HG03439 (cell line): Measurements from ENCODE around the gene SLC38A9.

Source experiments
- ATAC-seq: cut with Tn5 transposase; IDR thresholded peaks from one replicate; pipeline ENCODE4 v1.9.1; 2021; ENCODE audit warnings: mild to moderate bottlenecking, moderate library complexity; ENCODE audit not compliant: unreplicated experiment

SLC38A9 gene

DNA sequence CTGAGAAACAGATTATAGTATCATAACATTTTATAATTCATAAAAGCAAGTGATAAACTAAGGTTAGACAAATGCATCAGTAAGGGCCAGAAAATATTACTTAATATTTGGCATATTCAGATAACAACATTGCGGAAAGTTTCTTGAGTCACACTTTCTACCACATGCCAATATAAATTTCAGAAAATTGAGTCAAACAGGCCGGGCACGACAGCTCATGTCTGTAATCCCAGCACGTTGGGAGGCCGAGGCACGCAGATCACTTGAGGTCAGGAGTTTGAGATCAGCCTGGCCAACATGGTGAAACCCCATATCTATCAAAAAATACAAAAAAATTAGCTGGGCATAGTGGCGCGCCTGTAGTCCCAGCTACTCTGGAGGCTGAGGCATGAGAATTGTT is 47.1 kb downstream of the SLC38A9 start:
- ATAC-seq, result no peak

DNA sequence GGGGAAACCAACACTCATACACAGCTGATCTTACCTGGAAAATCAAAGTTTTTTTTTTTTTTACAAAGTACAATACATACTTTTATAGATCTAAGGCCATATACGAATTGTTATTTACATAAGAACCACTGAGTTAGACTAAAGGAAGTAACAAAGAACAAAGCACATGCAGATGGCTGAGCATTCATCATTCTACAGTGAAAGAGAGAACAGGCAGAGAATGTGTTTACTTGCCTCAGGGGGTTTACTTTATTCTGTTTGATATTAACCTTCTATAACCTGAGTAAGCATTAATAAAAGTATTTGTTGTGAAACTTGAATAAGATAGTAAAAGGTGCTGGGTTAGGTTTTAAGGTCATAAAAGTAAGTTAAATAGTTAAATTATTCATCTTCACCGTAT is 54.7 kb downstream of the SLC38A9 start:
- ATAC-seq, result no peak

DNA sequence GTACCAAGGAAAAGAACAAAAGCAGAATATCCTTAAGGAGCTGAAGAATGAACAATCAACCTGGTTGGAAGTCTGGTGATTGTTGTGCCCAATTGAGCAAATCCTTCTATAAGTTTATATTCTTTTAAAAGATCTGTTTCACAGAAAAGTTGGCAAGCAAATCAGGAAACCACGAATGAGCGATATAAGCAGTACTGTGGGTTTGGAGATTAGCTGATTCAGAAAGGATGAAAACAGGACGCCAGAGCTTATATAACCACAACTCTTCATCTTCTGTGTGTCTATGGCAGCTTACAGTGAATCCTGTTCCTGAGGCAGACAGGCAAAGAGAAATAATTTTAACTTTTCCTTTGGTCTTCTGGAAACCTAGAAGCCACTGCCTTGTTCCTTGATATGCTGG is 61.7 kb downstream of the SLC38A9 start:
- ATAC-seq, result no peak

DNA sequence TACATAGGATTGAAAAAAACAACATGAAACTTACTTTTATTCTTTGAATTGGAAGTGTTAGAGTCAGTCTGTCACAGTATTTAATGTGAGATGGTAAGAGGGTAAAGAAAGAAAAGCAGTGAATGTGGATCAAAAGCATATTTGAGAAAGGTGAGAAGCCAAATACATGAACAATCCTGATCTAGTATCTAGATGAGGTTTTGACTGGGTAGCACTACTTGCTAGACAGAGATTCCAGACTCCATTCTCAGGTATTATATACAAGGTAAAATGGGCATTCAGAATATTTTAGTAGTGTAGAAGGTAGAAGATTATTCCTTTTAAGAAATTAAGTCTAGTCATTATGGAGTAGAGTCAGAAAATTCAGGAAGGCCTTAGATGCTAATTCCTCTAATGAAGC is 62.2 kb downstream of the SLC38A9 start:
- no peak for ATAC-seq

DNA sequence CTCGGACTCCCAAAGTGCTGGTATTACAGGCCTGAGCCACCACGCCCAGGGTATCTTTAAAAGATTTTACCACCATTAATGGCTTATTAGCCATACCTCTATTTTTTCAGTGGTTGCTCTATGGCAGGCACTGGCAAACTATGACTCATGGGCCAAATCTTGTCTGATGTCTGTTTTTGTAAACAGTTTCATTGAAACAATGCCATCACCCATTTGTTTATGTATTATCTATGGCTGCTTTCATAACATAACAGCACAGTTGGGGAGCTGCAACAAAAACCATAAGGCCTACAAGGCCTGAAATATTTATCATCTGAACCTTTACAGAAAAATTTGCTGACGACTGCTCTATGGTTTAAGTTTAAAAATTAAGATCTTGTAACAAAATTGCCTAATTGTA is 66.8 kb downstream of the SLC38A9 start:
- no peak for ATAC-seq

DNA sequence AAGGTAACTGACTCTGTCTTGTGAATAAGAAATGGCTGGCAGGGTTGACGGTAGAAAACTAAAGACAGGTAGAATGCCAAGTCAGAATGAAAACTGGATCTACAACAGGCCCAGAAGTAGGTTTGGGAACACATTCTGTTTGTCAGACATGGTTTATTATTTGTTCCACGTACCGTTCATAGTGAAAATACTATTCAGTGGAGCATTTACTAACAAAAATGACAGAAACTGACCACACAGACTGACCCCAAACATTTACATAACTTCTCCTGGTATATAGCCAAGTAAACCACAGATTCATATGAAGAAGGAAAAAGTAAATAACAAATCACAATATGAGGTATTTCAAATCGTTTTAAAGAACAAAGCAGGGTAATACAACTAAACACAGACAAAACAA is 73.7 kb downstream of the SLC38A9 start:
- ATAC-seq, result no peak

DNA sequence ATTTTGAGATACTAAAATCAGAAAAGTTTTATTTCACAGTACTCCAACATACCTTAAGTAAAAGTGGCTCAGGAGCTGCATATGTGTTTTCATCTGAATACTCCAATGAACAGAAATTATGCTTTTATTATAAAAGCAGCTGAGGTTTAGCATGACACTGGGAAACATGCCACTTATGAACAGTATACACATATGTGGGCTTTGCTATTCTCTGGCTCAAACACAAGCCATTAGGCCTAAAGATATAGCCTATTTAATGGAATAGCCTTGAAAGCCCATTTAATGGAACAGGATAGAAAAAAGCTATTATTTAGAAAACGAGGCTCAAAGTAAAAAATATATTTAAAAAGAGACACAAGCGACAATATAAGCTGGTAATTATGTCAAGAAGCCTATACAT is 74.1 kb downstream of the SLC38A9 start:
- ATAC-seq, result no peak

DNA sequence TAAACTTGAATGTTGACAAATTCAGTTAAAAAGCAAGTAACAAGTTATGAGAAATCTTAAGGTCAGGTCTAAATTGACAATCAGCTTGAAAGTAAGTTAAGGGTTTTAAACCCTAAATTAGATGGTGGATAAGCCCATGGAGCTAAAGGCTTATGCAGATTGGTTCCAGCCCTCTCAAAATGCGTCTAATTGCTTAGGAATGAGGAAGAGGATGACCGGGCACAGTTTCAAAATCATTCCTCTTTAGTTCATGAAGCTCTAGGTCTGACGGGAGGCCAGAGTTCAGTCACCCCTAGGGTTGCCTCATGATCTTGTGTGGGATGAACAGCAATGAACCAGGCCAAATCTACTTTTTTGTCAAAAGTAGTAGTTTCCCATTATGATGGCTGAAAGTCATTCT is 75.4 kb downstream of the SLC38A9 start:
- no peak for ATAC-seq

DNA sequence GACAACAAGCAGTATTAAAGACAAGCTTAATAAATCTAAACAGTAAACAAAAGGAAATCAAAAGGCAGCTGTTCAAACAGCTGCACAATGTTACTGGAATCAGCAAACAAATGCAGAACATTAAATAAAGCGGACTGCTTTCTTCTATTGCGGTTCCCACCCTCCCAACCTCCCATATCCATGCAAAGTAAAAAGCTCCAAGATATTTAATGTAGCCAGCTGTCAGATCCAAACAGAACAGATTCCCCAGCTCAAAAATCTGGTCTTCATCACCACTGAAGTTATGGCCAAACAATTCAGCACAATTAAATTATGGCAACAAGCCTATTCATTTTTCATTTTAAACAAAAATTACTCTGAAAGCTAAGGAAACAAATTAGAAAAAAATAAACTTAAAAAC is 75.9 kb downstream of the SLC38A9 start:
- ATAC-seq, result no peak

DNA sequence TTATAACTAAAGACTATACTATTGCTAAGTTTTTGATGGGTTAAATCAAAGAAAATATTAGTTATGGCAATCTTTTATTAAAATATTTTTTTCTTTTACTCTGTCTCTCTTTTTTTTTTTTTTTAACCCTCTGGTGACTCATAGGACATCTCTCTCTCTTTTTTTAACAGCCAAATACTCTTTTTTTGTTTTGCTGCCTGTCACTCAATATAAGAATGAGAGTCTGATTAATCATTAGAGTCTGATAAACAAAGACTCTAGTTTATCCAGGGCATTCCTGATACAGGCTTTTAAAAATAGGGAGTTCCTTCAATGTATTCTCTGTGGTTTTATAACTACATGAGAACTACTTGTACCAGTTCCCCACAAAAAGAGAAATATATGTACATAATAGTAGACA is 77.3 kb downstream of the SLC38A9 start:
- no peak for ATAC-seq

DNA sequence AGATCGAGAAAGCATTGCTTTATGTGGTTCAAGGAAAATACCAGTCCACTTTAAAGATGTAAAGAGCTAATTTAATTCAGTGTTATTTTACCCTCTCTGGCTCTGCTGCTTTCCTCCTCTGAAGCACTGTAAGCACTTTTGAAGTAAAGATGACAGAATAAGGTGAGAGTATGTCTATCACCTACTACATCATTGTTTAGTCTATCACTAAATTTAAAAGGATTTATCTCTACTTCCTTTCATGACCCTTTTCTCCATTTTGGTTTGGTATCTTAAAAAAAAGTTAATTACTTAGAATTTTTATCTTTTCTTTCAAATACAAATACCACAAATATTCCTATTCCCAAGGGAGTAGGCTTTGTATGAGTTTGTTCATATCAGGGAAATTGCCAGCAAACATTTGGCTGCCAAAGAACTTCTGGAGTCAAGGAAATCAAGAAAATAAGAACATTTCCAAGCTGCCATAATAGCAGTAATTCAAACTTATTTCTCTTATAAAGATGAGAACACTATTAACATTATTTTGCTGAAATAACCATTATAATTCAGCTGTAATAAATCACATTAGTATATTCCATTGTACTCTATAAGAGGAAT is 77.8 kb downstream of the SLC38A9 start:
- ATAC-seq, result no peak

DNA sequence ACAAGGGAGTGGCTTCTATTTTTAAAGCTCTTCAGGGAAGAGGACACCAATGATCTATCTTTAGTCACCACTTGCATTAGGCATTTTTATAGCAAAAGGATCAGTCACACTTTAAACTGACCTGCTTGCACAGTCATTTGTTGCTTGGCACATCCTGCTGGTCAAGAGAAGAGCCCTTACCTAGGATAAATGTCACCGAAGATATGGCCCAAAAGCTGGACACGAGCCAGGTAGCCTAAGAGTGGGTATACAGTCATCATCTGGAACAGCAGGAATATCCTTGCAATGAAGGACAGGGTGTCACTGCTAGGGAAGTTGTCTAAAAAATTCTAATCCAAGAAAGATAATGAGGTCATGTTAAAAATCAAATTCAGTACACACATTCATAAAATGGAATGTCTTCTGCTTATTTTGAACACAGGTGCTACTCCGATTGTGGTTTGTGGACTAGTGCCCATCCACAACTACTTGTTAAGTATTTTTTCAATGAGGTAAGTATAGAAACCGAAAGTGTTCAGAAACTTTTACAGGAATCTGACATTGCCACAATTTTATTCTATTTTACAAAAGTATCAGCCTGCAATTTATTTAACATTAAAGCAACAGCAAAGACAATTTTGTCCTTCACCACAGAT is 78.4 kb downstream of the SLC38A9 start:
- ATAC-seq, result no peak

DNA sequence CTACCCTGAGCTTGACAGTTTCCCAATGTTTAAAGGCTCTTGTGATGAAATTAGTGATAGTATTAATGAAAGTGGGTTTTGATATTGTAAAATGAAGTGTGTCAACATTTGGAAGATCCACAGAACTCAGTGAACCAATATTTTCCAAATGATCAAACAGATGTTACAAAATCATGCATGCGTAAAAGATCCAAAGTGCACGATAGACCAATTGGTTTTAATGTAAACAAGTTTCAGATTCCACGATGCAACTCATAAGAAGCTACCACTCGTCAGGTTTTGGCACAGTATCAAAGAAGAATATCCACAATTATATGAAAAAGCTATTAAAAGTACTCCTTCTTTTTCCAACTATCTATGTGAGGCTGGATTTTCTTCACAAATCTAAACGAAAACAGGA is 82.3 kb downstream of the SLC38A9 start:
- ATAC-seq, result no peak

DNA sequence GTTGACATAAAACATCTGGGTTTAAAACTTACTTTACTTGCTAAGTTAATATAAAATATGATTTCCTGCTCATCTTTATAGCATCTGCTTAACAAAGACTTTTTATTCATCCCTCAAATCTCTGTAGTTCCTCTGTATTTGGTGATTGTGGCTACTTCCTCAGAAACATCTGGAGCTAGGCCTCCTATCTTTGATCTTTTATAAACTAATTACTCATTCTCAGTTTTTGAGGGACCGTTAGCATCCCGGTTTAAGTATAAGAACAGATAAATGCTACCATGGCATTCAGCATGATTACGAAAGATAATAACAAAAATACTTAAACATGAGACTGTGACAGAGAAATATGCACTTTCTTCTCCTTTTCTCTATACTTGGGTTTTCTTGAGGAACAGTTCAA is 85.3 kb downstream of the SLC38A9 start:
- no peak for ATAC-seq

DNA sequence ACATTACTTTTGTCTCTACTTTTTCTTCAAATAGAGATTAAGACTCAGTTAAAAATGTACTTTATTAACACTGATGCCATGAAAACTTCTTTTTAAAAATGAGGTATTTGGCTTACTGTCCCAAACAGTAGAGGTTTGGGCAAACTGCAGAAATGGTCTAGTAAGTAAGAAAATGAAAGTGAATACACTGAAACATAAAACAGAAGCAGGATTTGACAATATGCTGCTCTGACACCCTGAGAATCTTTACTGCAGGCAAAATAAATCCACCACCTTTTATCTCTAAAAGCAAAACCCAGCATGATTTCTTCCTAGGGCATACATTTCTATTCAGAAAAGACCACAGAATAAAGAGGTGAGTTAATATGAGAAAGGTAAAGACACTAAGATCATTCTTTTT is 86.2 kb downstream of the SLC38A9 start:
- ATAC-seq, result no peak

DNA sequence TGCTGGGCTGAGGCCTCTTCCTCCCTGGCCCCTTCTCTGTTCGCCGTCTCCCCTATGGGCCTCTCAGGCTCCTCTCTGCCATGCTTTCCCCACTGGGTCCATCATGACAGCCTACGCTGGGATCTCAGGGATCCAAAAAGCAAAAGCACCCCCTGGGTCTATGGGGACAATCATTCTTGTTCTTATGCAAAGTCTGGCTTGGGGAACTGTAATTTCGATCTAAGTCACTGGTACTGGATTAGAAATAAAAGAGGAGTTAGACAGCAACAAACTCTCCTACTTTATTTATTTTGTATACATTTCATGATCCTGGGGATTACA is 86.6 kb downstream of the SLC38A9 start:
- no peak for ATAC-seq

DNA sequence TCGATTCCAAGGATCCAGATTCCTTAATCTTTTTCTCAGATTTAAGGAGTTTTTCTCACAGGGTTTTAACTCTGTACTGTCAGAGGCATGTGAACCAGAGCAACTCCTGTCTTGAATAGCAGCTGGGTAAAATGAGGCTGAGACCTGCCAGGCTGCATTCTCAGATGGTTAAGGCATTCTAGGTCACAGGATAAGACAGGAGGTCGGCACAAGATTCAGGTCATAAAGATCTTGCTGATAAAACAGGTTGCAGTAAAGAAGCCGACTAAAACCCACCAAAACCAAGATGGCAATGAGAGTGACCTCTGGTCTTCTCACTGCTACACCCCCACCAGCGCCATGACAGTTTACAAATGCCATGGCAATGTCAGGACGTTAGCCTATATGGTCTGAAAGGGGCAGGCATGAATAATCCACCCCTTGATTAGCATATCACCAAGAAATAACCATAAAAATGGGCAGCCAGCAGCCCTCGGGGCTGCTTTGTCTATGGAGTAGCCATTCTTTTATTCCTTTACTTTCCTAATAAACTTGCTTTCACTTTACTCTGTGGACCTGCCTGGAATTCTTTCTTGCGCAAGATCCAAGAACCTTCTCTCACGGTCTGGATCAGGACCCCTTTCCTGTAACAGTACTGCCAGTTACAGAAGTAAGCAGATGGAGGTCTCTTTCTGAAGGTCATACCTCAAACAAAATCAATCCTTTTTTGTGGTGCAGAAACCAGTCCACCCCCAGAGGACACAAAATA is 87.1 kb downstream of the SLC38A9 start:
- ATAC-seq, result no peak

DNA sequence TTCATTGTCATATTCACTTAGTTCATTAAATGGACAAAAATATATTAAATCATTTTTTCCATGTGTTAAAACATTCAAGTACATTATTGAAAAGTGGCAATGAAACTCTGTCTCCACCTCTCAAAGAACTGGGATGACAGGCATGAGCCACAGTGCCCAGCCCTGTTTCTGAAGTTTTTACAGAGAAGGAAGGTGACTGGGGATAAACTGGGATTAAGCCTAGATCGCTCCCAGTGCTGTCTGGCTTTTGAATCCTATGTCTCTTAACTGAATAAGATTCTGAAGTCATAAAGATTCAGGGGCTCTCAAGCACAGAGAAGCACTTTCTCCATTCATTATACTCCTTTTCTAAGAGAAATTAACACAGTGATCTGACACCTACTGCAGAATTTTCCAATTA is 88.3 kb downstream of the SLC38A9 start:
- ATAC-seq, result no peak

DNA sequence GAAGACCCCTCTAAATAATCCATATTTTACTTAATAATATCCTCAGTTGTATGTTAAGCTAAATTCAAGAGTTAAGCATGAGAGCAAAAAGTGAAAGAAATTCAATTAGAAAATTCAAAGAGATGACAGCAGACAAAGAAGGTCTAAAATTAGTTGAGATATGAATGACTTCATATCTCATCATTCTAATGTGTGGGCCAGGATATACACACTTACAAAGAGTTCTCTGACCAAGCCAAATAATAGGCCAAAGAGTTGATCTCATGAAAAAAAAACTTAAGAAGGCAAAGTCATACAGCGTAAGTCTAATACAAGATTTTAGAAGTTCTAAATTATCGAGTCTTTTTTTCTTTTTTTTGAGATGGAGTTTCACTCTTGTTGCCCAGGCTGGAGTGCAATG is 89.7 kb downstream of the SLC38A9 start:
- no peak for ATAC-seq

DNA sequence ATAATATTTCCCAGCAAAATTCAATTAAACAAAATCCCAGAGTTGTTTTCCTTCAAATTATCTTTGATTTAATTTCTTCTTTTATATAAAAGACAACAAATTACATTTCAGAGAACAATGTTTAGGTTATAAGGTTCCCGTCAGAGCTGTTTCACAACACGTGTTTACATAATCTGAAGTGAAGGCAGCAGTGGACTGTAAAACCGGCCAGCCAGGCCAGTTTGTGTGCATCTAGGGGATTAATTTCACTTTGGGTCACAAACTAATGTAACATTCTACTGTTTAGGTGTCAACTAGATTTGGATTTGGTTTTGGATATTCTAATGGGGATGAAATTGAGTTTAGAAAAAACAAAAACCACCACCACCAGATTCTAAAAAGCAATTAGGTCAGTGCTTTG is 90.9 kb downstream of the SLC38A9 start:
- ATAC-seq, result no peak

DNA sequence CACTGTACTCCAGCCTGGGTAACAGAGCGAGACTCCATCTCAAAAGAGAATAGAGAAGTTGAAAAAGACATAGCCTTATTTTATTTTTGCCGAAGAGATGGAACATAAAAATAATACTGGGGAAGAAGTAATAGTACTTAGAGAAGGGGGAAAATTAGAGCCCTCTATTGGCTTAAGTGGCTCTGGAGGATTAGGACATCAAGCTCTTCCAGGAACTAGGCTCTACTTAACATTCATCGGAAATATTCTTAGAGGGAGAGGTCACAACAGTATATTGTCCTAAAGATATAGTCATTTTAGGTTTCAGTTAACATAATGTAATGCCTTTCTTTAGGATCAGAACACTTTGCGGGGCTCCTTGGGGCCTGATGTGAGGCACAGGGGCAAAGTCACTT is 91.4 kb downstream of the SLC38A9 start:
- ATAC-seq, result no peak

DNA sequence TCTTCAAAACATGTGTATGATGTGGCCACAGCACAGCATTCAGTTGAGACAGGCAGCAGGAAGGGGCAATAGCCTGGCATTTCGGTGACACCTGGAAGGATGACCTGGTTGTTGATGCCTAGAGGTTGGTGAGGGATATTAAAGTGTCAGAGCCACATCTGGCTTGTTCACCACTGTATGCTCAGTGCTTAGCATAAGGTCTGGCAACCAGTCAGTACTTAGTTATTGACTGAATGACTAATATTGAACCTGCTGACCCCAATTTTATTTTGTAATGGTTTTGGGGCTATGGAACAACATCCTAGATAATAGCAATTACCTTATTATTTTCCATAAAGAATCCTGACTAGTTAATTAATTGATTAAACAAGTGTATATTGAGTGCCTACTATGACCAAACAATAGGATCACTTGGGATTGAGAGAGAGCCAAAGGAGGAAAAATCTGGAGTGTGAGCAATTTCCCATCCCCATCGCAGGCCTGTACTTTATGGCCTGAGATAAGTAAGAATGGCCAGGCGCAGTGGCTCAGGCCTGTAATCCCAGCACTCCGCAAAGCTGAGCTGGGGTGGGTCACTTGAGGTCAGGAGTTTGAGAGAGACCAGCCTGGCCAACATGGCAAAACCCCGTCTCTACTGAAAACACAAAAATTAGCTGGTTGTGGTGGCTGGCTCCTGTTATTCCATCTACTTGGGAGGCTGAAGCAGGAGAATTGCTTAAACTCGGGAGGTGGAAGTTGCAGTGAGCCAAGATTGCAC is 91.9 kb downstream of the SLC38A9 start:
- ATAC-seq, result no peak
